ENCODE data around the gene DDC.

- TF ChIP-seq CTCF (IDR thresholded peaks at IDR 0.05) (no peak), POLR2A (IDR thresholded peaks at IDR 0.05) (no peak)
These were observed 76.8 kb downstream of the DDC start for GRCh38 chr7:50488379-50488778.

Data from esophagus squamous epithelium (tissue), 4 donors.